Measurements from ENCODE around the gene RALA. TPM values are rescaled to one million over a fixed set of nuclear protein-coding genes. Genes with fewer than 3 reads are reported as not detected.
A peak's percentile ranks its signal among the peaks of the same experiment; 100 is the strongest.

Gene RALA
- polyA plus RNA-seq, 1 experiment = 59.2 TPM

GRCh38 chr7:39754326-39755120 lies 131.2 kb downstream of the RALA start:
- TF ChIP-seq CTCF (IDR thresholded peaks at IDR 0.05; ENCODE audit: low read depth, low read length) = peak; percentile 11; the same call in 1 of the 2 replicates
- CTCF ChIA-PET = interaction anchor here (1.2 to 2.1 kb wide), 3 partner anchors 8 to 174 kb away, joined by 4 to 10 read pairs (median 10); no protein-coding TSS in a partner anchor
- Histone ChIP-seq H3K27me3 (ENCODE audit: control insufficient read depth, insufficient read depth, low read length) (no peaks in the 10 kb centered on the region), H3K27ac (ENCODE audit: low read depth, low read length) (peak overlapping the region; percentile 86), H3K9me3 (ENCODE audit: control insufficient read depth, insufficient read depth, low read length) (no peaks in the 10 kb centered on the region; the same call in 1 of the 2 replicates), H3K4me3 (ENCODE audit: low read depth, low read length) (peak overlapping the region; percentile 34)
- DNase-seq (ENCODE audit: low read depth, low spot score) = no peak
- POLR2A ChIA-PET = no interaction called here

- Histone ChIP-seq H3K4me3 (ENCODE audit: low read depth, low read length) (no peak overlapping the region), H3K27me3 (ENCODE audit: control insufficient read depth, insufficient read depth, low read length) (no peaks in the 10 kb centered on the region), H3K9me3 (ENCODE audit: control insufficient read depth, insufficient read depth, low read length) (no peaks in the 10 kb centered on the region; the same call in 1 of the 2 replicates), H3K27ac (ENCODE audit: low read depth, low read length) (peak overlapping the region; percentile 35)
- POLR2A ChIA-PET = interaction anchor here (0.9 kb wide), 1 partner anchor 177 kb away, joined by 3 read pairs; no protein-coding TSS in a partner anchor
- no peak for TF ChIP-seq CTCF (IDR thresholded peaks at IDR 0.05; ENCODE audit: low read depth, low read length)
- no peak for DNase-seq (ENCODE audit: low read depth, low spot score)
- CTCF ChIA-PET = interaction anchor here (0.6 to 2.1 kb wide), 4 partner anchors 9 to 177 kb away, joined by 3 to 14 read pairs (median 4); no protein-coding TSS in a partner anchor
These were observed 134.2 kb downstream of the RALA start for GRCh38 chr7:39757604-39758003.

Other genes starting within 250 kb of the RALA start
- gene YAE1, start 57.2 kb upstream of the RALA start, polyA plus RNA-seq (2011; rRNA removed) = 38.5 and 49.0 TPM in 2 replicates